RWPE1 (cell line): Measurements from ENCODE around the gene STAP2.

ENCODE experiments used
- CTCF ChIA-PET: fragments of 350-600 bp; sonication (Branson Sonifier 250); formaldehyde crosslinking; extraction: SDS; loops from one replicate; lab custom pipeline; 2021; lab: Yijun Ruan, JAX
- POLR2A ChIA-PET: fragments of 400-600 bp; formaldehyde crosslinking; extraction: SDS; loops from one replicate; lab custom pipeline; 2020; ENCODE audit warnings: antibody characterized with exemption; ENCODE audit not compliant: low non-redundant PET; lab: Yijun Ruan, JAX
- DNase-seq: peaks from one replicate; pipeline ENCODE4 v3.0.0; 2012; ENCODE audit warnings: low spot score
- H3K27ac ChIP-seq: fragments of 450-650 bp; 2 replicates; pipeline ENCODE4 v1.5.1; 2017
- TF ChIP-seq, protein P1 (sequence below): fragments of 450-650 bp; conservative IDR thresholded peaks from 2 replicates; pipeline ENCODE4 v1.5.1; 2017; ENCODE audit warnings: low read depth, mild to moderate bottlenecking

The STAP2 gene

DNA sequence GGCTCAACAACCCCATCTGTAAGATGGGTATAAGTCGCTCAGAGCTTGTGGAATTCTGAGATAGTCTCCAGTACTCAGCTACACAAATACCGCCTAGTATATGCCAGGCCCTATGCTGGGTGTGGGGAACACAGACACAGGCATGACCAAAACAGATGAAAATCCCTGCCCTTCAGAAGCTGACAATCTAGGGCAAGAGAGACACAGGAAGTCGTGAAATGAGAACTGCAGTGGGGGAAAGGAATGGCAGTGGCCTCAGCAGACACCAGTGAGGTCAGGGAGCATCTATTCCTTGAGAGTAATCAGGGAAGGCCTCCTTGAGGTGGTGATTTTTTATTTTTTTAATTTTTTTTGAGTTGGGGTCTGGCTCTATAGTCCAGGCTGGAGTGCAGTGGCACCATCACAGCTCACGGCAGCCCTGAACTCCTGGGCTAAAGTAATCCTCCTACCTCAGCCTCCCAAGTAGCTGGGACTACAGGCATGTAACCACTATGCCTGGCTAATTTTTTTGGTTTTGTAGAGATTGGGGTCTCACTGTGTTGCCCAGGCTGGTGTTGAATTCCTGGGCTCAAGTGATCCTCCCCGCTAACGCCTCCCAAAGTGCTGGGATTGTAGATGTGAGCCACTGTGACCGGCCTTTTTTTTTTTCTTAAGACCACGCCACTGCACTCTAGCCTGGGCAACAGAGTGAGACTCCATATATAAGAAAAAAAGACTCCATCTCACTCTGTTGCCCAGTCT lies 39.6 kb downstream of the STAP2 start:
- DNase-seq, result no peak
- ChIA-PET CTCF (no interaction called here), POLR2A (no interaction called here)
- TF ChIP-seq, protein P1, sequence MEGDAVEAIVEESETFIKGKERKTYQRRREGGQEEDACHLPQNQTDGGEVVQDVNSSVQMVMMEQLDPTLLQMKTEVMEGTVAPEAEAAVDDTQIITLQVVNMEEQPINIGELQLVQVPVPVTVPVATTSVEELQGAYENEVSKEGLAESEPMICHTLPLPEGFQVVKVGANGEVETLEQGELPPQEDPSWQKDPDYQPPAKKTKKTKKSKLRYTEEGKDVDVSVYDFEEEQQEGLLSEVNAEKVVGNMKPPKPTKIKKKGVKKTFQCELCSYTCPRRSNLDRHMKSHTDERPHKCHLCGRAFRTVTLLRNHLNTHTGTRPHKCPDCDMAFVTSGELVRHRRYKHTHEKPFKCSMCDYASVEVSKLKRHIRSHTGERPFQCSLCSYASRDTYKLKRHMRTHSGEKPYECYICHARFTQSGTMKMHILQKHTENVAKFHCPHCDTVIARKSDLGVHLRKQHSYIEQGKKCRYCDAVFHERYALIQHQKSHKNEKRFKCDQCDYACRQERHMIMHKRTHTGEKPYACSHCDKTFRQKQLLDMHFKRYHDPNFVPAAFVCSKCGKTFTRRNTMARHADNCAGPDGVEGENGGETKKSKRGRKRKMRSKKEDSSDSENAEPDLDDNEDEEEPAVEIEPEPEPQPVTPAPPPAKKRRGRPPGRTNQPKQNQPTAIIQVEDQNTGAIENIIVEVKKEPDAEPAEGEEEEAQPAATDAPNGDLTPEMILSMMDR, result no peak
- no peak overlapping the region for H3K27ac ChIP-seq

DNA sequence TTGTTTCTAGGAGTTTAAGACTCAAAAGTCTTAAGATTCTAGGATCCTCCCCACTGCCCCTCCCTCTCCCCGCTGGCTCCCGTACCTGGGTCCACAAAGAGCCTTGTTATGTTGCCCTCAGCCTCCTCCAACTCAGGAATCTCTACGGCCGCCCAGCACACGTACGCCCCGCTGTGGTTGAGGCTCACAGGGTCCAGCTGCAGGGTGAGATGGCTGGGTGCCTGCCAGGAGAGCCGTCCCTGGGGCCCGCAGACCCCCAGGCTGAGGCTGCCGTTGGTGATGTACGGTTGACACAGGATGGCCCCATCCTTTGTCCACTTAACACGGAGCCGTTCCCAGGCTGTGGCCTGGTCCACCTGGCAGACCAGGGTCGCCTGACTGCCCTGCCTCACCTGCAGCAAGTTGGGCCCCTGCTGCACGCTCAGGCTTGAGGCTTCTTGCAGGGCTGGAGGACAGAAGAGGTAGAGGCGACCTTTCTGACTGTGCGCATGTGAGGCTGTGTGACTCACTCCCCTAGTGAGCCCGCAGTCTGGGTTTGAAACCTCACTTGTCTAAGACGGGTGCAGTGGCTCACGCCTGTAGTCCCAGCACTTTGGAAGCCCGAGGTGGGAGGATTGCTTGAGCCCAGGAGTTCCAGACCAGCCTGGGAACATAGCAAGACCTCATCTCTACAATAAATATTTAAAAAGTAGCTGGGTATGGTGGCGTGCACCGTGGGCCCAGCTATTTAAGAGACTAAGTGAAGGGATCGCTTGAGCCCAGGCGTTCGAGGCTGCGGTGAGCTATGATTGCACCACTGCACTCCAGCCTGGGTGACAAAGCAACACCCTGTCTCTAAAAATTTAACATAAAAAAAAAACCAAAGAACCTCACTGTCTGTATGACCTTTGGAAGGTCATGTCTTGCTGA lies 40.5 kb downstream of the STAP2 start:
- TF ChIP-seq, protein P1, result no peak
- ChIA-PET POLR2A (no interaction called here), CTCF (no interaction called here)
- no peak for DNase-seq
- no peak overlapping the region for H3K27ac ChIP-seq

DNA sequence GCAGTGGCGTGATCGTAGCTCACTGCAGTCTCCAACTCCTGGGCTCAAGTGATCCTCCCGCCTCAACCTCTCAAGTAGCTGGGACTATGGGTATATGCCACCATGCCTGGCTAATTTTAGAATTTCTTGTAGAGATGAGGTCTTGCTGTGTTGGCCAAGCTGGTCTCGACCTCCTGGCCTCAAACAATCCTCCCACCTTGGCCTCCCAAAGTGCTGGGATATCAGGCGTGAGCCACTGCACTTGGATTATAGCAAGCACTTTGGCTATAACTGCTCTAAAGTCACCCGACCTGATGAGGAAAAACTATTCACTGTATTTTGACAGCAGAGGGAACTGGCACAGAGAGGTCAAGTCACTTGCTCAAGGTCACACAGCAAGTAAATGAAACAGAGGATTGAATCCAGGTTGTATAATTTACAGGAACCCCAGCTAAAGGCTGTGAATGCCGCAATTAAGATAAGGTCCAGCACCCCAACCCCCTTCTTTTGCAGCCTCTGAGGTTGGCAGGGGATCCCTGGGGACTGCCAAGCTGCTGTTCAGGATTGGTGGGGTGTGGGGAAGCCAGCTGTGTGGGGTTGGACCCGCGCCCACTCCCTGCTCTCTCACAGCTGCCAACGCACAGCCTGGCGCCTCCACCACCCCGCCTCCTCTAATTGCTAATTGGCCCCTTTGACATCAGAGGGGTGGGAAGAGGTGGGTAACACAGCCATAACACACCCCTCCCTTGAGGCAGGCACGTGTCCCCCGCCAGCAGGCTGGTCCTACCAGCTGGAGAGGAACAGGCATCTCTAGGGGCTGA lies 42.5 kb downstream of the STAP2 start:
- TF ChIP-seq, protein P1, result no peak
- no peak for DNase-seq
- H3K27ac ChIP-seq, result no peak overlapping the region
- POLR2A ChIA-PET, result interaction anchor here (0.6 to 0.7 kb wide), 2 partner anchors 160 to 1409 kb away, joined by 3 read pairs; no protein-coding TSS in a partner anchor
- CTCF ChIA-PET, result no interaction called here

DNA sequence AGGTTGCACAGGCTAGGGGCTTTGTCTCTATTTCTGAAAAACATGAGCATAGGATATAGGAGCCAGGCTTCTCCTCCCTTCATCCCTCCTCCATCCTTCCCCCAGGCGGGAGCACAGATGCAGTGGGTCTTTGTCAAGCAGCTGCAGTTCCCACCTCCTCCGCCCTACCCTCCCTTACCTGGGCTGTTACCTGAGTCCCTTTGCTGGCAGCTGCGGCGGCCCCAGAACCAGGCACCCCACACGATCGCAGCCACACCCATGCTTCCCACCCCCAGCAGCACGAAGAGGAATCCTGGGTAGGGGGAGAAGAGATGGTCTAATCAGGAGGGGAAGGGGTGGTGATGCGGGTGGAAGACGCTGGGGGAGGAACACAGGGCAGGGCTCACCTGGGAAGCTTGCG lies 44.2 kb downstream of the STAP2 start:
- POLR2A ChIA-PET, result no interaction called here
- CTCF ChIA-PET, result interaction anchor here (0.6 kb wide), 1 partner anchor 27 kb away, joined by 3 read pairs; no protein-coding TSS in a partner anchor
- no peak for DNase-seq
- H3K27ac ChIP-seq, result no peak overlapping the region
- TF ChIP-seq, protein P1, result no peak

DNA sequence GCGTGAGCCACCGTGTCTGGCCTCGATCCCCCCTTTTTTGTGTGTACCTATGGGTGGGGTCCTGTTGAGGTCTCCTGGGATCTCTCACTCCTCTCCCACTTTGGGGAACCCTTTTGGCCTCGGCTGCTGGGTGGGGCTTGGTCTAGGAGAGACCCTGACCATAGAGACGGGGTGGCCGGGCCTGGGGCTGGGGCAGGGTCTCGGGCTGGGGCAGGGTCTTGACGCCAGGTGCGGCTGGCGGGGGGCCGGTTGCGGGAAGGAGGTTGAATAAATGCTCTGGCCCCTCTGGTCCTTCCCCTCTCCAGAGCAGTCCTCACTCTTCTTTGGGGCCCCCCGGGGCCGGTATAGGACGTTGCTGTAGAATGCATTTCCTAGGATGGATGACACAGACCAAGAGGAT lies 46.1 kb downstream of the STAP2 start:
- CTCF ChIA-PET, result interaction anchor here (0.5 kb wide), 1 partner anchor 273 kb away, joined by 3 read pairs; no protein-coding TSS in a partner anchor
- TF ChIP-seq, protein P1, result no peak
- POLR2A ChIA-PET, result no interaction called here
- H3K27ac ChIP-seq, result no peak overlapping the region
- no peak for DNase-seq
